GM19035 (cell line): ENCODE results near the gene RAB27B.

Experiments used
- ATAC-seq: cut with Tn5 transposase; IDR thresholded peaks from one replicate; pipeline ENCODE4 v1.9.1; 2021; ENCODE audit not compliant: unreplicated experiment

The RAB27B gene

DNA sequence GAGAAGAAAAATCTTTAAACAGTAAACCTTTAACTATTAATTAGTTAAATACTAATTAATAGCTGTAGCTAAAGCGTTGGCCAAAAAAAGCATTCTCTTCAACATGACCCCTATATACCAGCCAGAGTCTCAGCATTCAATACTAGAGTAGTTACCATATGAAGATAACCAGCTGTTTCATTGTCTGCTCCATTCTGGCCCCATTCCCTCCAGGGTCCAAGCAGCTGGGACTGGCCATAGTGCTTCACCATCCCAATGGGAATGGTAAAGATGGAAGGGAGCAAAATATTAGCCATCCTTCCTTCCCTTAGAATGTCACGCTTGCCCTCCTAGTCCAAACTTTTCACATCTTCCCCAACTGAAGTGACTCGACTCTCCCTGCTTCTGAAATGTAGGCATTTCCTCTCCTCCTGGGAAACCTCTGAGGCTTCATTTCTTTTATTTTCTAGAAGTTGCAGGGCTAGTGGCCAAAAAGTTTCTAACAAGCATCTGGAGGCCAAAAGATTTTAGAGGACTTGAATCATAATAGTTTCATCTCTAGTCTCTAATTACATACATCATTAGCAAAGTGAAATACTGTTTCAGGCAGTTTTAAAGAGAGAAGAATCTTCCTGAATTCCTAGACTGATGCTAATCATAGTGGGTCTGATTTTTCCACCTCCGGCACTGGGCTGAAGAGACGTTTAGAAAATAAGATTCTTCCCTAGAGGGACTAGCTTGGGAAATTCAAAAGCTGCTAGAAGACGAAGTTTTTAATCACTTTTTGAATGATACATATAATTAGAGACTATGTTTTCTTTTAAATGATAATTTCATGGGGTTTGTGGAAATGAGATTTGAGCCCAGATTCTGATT is 78.3 kb downstream of the RAB27B start:
- ATAC-seq: no peak

DNA sequence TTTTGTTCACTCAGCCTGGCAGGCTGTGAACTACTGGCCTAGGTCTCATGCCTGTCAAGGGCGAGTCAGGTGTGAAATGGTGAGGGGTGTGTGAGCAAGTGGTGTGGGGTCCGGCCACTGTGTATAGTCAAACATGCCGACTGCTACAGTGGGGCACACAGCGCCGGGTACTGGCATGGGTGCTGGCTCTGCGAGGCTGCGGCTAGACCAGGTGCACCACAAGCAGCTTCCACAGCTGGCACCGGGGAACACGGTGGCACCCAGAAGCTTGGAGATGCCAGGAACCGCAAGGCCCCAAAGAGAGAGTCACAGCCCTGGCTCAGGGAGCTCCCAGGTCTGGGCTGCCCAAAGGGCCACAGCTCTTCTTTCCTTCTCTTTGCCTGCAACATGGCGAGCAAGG is 81.3 kb downstream of the RAB27B start:
- no peak for ATAC-seq

DNA sequence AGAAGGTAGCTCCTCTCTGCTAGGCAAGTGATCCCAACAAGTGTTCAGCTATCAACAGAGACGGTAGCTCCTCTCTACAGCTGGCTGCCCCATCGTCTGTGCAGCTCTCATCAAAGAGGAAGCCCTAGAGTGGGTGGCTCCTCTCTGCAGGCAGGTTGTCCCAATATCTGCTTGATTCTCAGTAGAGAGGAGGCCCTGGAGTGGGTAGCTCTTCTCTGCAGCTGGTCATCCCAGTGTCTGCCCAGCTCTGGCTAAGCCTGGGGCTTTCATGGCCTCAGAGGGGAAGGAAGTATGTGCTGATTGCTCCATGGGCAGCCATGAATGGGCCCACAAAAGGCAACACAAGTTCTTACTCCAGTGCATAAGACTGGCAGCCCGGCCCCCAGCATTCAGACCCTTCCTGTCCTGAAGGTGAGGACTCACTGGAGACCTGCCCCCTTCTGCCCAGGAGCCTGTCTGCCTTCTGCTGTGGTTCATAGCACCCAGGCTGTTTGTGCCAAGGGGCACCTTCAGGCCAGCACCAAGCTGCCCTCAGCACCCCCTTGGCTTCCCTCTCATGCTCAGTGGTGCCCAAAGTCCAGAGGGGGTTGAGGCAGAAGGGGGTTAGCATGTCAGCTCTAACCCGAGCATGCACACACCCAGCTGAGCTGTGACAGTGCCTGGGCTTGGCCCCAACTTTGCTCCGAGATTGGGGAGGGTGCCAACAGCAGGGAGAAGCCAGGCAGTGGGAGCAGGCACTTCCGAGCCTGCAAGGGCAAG is 82.1 kb downstream of the RAB27B start:
- ATAC-seq: no peak

DNA sequence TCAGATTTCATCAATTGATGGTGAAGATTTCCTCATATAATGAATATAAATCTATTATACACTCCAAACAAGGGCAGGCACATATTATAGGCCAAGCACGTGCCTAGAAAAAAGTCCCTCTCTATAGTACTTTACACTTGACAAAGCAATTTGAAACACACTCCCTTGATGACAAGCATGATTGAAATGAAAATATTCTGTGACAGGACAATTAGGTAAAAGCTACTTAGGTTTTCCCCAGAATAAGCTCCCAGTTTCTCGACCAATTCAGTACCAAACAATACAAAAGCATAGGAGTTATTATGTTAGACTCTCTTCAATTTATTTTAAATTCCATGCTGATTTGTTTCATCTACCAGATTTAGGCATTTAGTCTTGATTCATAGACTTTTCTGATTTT is 83.3 kb downstream of the RAB27B start:
- no peak for ATAC-seq

DNA sequence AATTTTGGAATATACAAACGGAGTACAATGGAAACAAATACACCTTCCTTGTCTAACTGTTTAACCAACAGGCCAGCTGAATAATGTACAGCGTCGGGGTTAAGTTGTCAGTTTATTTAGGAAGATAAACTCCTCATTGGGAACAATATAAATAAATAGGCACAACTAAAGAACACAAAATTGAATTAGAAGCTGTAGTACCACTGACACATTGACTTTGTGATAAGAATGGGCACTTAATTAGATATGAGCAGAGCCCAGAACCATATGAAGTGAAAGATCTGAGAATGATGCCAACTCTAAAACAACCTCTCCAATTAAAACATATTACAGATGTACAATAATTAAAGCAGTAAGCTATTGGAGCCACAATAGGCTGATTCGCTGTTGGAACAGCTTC is 86.5 kb downstream of the RAB27B start:
- no peak for ATAC-seq

DNA sequence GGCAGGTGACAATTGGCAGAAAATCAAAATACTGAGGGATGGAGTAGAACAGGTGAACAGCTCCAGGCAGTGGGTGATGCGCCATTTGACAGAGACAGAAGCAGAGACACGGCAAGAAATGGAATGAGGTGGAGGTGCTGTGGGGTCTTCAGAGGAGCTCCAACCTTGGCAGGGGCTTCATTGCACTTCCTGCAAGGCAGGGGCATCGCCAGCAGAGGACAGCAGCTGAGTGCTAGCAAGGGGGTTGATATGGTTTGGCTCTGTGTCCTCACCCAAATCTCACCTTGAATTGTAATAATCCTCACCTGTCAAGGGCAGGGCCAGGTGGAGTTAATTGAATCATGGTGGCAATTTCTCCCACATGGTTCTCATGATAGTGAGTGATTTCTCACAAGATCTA is 88.2 kb downstream of the RAB27B start:
- ATAC-seq: no peak

DNA sequence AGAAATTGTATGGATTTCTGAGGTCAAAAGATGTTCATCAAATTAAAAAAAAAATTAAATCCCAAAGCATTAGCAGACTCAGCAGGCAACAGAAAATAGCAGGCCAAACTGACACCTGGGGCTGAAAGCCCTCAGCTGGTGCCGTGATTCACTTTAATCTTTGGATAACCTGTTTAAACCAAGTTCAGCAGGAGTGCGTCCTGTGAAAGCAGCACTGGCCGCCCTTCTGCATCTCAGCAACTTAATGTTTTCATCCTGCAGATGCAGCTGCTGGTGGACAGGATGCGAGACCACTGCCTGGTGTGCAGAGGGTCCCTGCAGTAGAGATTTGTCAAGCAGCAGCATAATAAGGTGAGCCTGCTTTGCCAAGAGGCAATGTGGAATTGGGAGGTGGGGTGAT is 89.8 kb downstream of the RAB27B start:
- no peak for ATAC-seq

DNA sequence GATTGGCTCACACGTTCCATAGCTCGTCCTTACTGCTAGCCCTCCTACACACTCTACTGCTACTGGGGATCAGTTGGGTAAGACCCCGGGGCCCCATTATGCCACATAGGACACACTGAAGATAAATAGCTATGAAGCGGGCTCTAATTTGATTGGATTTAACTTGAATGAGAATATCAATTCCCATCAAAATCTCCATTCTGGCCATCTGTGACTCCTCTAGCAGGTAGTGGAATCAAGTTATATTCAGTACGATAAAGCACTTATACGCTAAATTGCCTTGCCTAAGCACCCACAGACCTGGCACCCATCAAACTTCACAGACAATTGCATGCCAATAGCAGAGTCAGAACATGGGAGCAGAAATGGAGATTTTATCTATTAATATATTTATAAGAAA is 91.1 kb downstream of the RAB27B start:
- no peak for ATAC-seq

DNA sequence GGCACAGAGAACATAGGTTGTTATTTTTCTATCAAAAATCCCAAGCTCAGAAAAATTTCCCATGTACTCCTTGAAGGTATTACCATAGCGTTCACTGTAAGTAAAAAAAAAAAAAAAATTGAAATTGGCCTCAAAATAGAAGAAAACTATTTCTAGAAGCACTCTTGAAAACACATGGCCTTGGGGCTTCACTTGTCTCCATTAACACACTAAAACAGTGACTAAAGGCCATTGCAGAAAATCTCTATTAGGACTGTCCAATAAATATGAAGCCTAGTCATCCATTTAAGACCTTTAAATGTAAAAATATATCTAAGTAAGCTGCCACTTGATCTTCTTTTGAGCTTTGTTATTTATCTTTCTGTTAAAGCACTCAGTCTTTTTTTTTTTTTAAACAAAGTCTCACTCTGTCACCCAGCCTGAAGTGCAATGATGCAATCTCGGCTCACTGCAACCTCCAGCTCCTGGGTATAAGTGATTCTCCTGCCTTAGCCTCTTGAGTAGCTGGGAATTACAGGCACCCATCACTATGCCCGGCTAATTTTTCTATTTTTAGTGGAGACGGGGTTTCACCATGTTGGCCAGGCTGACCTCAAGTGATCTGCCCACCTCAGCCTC is 95.2 kb downstream of the RAB27B start:
- no peak for ATAC-seq

DNA sequence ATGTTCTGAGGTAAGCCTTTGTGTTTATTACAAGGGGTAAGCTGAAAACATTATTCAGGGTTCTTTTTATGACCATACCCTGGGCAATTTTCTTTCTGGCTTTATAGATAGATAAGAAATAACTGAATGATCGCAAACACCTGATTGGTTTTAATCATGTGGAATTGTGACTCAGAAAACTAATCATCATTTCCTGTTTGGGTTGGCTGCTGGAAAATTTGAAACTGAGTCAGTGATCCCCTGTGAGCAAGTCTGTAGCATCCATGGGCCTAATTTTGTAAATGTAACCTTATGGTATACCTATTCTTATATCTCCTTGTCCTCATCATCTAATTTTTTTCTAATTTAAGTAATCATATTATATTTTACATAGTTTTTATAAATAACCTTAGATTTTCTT is 96.7 kb downstream of the RAB27B start:
- no peak for ATAC-seq

DNA sequence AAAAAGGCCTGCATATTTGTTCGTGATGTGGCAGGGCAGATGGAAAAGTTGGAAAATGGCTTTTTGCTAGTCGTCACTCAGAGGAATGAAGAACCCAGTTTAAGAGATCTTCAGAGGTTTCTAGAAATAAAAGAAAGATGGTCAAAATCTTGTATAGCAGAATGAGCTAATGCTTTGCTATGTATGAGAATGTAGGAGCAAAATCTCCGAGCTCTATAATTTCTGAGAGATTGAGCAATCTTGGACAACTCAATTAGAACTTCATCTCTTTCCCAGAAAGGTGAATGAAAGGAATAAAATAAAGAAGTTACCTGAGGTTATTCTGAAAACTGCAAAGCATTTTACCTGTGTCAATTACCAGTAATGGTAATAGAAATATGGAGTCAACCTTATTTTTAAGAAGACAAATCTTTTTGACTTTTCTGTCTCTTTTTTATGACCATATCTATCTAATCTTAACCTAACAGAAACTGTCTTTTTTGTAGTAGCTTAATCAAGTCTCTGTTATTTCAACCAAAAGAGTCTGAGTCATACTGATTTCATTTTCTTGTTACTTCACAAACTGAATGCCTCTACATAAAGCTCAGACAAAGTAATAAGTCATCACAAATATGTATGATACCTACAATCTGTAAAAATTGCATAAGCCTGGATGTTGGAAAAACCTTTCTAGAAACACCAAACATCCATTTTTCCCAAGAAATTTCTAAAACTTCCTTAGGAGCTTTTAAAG is 98.5 kb downstream of the RAB27B start:
- no peak for ATAC-seq

DNA sequence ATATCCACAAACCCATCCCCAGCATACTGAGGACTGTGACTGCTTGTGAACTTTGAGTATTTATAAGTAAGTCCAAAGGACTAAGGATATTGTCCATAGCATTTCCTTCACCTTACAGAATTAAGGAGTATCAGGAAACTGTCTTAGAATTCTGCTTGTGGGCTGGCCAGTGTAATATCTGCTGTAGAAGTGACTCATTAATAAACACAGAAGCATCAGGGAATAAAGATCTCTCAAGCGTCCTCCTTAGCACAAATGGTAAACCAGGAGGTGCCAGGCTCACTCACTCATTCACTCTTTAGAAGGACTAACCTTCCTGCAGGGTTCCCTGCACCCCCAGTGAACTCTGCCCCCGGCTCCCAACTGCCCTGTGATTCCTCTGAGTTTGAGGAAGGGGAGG is 100.0 kb downstream of the RAB27B start:
- ATAC-seq: no peak

DNA sequence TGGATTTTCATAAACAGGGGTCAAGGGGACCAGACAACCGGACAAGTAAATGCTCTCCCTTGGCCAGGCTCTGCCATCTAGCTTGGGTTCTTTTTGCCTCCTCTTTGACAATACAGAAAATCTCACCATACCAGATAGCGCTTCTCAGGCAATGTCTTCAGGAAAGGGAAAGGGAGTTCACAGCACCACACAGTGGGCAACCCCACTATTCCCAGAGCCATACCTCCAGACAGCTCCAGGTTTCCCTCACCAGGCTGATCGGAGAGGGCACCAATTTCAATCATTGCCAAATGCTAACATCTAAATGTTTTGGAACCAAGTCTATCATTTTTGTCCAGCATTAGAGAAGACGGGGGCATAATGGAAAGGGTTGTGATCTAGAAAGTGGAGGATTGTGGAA is 102.9 kb downstream of the RAB27B start:
- no peak for ATAC-seq

DNA sequence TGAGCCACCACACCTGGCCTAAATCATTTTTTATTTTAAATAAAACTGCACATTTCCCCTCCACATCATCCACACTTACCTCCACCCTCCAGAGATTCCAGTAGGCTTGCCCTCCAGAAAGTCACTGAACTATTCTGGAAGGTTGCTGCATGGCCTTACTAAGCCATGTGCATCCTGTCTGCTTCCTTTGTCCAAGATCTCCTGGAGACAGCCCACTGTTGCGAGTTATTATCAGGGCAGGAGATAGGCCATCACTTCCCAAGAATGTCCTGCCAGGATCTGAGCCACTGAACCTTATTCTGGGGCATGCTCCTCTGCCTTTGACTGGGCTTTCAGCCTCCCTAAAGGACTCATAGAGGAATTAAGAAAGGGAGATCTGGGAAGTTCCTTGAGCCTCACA is 104.2 kb downstream of the RAB27B start:
- ATAC-seq: no peak

DNA sequence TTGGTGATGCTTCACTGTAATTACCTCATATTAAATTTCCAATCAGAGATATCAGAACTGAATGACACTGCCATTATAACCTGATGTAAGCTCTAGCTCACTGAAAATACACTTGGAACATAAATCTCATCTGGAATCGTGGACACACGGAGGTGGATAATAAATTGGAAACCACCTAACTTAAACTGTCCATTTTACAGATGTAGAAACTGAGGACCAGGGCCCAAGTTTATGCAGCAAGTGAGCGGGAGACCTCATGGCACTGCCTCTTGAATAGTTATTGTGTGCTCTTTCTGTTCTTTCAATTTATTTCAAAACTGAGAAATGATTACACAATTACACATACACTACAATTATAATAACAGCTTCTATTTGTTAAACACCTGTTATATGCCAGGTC is 110.2 kb downstream of the RAB27B start:
- ATAC-seq: no peak

DNA sequence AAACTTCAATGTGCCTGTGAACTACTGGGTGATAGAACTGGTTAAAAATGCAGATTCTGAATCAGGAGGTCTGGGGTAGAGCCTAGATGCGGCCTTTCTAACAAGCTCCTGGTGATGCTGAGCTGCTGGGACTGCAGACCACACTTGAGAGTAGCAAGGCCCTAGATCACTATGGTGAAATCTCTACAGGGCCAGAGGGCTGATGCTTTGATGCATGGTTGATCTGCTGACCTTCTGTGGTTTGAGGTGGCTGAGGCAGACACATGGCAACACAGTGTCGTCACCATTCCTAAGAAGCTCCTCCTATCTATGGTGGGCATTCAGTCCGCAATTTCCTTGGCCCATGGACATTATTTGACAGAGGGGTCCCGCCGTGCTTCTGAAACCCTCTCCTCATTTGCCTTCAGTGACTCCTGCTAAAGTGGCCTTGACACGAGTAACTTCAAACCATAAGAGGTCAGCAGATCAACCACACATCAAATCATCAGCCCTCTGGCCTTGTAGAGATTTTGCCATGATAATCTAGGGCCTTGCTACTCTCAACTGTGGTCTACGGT is 111.2 kb downstream of the RAB27B start:
- ATAC-seq: no peak

DNA sequence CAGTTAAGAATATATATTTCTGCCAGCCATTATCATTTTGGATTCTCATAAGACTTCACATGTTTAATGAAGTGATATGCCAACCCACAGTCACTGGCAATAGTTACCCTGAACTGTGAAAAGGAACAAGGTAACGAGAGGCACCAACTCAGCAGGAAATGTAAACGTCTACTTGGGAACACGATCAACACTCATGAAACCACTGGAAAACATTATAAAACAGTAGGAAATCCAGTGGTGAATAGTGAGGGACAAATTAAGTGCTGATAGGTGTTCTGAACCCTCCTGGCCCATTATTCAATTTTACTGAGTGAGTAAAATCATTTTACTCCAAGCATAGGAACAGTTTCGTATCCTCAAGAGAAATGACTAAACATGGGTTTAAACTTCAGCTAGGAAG is 113.9 kb downstream of the RAB27B start:
- ATAC-seq: no peak

DNA sequence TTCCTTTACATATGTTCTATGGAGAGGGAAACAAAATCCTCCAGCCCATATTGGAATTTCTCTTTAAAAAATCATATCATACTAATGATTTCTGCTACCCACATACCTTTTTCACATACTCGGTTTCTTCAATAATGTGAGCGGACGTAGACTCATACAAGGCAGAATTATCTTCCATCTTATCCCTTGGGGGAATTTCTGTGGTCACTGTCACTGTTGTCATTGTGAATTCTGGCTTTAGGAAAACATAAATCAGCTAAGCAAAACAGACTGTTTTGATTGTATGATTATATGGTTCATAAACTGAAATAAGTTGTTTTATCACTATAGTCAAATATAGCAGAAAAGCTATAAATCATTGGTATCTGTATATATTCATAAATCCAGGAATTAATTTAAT is 114.3 kb downstream of the RAB27B start:
- ATAC-seq: no peak
